Astrocyte of the cerebellum (primary cell): ENCODE measurements around the gene DSTN.
A peak's percentile ranks its signal among the peaks of the same experiment; 100 is the strongest.

Experiments used
- DNase-seq: peaks from one replicate; pipeline ENCODE4 v3.0.0-alpha.2; 2011; ENCODE audit warnings: low read depth
- H3K4me3 ChIP-seq: 2 replicates; pipeline ENCODE4 v1.5.1; 2011; ENCODE audit warnings: mild to moderate bottlenecking, low read depth, low read length, moderate library complexity
- CTCF ChIP-seq: IDR thresholded peaks from 2 replicates; pipeline ENCODE4 v1.5.1; 2012; ENCODE audit warnings: low read length, low read depth, moderate library complexity, mild to moderate bottlenecking; ENCODE audit errors: missing control alignments
- in situ Hi-C: cut with HindIII; loops from 2 replicates; pipeline ENCODE4 v1.10.0; 2017; ENCODE audit warnings: low sequenced_read_pairs

DSTN gene

DNA sequence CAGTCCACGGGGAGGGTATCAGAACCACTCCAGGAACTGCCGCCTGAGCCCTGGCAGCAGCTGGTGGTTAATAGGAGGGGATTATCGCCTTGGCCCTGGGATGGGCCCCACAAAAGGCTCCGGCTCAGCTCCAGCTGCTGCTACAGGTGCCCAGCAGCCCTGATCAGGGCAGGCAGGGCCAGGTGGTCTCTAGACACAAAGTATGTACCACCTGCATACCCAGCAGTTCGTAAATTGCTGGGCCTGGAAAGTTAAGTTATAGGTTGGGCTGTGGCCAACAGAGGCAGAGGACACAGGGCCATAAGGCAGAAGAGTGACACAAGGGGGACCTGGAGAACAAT lies 77.1 kb downstream of the DSTN start:
- H3K4me3 ChIP-seq: no peak overlapping the region
- no peak for TF ChIP-seq CTCF
- no peak for DNase-seq
- in situ Hi-C loops: no loop called here

GRCh38 chr20:17647391-17648314 lies 77.8 kb downstream of the DSTN start:
- in situ Hi-C loops: no loop called here
- H3K4me3 ChIP-seq: no peak overlapping the region
- no peak for TF ChIP-seq CTCF
- DNase-seq: no peak

DNA sequence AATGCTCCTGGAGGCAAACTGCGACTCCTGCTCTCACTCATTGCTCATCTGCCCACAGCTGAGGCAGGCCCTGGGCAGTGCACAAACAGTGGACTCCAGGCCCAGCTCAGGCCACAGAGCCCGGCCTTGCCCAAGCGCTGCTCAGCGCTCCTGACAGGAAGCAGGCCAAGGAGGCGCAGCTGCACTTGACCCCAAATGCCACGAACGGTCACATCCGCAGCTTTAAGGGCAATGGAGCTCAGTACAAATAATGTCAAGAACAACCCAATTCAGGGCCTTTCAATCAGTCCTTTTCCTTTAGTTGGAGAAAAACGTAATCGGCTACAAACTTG lies 78.4 kb downstream of the DSTN start:
- TF ChIP-seq CTCF: no peak
- no peak for DNase-seq
- H3K4me3 ChIP-seq: no peak overlapping the region
- in situ Hi-C loops: no loop called here

DNA sequence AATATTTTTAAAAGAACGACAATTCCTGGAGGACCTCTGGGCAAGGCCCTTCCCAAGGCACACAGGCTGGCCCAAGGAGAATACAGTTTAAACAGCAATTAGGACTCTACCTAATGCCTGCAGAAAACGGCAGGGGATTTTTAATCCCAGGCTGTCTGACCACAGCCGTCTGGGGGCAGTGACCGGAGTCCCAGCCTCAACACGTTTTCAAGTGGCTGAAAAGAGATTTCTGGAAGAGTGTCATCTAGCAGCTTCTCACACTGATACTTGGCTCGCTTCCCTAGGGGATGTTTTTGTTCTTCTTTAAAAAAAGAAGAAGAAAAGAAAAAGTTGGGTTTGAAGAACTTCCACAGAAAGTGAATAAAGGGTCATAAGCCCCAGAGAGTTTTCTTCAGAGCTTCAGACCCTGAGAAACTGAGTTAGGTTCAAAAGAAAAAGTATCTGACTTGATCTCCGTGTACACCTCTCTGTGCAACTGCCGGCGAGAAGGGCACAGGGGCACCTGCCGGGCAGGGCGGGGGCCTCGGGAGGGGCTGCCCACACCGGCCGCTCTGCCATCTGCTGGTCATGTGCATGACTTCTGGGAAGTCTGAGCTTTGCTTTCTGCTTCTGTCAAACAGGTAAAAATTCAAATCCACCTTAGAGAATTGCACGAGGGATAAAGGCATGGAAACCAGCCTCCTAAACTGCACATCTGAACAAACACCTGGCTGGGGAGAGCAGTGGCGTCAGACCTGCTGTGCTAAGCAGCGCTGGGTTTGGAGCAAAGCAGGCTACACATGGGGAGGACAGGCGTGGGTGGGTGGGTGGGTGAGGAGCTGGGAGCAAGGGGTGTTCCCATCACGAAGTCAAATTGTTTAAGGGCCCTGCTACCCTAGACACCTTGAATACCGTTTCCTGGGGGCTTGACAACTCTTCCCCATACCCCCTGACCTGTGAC lies 79.2 kb downstream of the DSTN start:
- DNase-seq: no peak
- TF ChIP-seq CTCF: peak; percentile 55
- H3K4me3 ChIP-seq: no peak overlapping the region
- in situ Hi-C loops: no loop called here

DNA sequence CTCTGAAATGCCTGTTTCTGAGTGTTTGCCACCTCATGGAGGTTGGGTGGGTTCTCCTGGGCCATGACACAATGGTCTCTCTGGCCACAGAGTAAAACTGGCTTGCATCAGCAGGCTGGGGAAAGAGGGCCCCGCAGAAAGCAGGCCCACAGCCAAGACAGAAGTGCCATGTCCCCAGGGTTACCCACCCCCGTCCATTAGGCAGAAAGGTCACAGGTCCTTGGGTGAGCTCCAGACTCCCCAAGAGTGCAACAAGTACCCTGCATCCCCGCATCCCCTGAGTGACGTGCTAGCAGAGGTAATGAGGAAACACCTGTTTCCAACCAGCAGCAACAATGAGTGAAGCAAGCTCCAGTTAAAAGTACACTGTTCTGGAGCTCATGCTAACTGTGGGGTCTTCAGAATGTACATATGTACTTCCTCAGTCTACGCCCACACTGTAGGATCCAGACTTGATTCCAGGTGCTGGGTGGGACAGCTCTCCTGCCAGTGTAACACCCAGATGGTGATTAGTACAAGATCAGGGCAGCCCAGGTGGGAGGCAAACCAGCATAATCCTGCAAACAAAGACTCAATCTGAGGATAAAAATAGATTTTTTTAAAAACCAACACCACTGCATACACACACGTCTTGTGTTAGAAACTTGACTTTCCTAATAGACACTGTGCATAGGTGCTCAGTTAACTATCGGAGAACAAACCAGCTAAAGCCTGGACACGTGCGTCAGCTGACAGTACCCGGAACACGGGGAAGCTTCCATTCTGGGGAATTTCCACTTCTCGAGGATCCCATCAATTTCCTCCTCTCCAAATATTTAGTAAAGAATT lies 80.6 kb downstream of the DSTN start:
- H3K4me3 ChIP-seq: no peak overlapping the region
- in situ Hi-C loops: no loop called here
- no peak for DNase-seq
- TF ChIP-seq CTCF: no peak

GRCh38 chr20:17651129-17651759 lies 81.4 kb downstream of the DSTN start:
- no peak for DNase-seq
- TF ChIP-seq CTCF: no peak
- in situ Hi-C loops: no loop called here
- H3K4me3 ChIP-seq: no peak overlapping the region
